ENCODE measurements around the gene LCE1B. TPM values are rescaled to one million over a fixed set of nuclear protein-coding genes. Genes with fewer than 3 reads are reported as not detected.

Gene LCE1B
- not detected for polyA plus RNA-seq
- long read RNA-seq, donor 1: 0 reads
- long read RNA-seq, donor 2: 0 reads
- long read RNA-seq, donor 3: 0 reads
- long read RNA-seq, donor 4: 0 reads
- long read RNA-seq, donor 5: 0 reads
- long read RNA-seq, donor 6: 0 reads
- long read RNA-seq, donor 7: 0 reads
- long read RNA-seq, donor 8: 0 reads
- long read RNA-seq, donor 9: 0 reads
- long read RNA-seq, donor 10: 0 reads
- long read RNA-seq, donor 11: 0 reads

- WGBS (ENCODE audit: insufficient coverage, low lambda C conversion rate): no CpG with 5 or more reads among the region's 2 CpGs
- no peak for DNase-seq
- Histone ChIP-seq H3K36me3 (ENCODE audit: control insufficient read depth, insufficient read depth, low read length) (no peaks in the 10 kb centered on the region), H3K27me3 (ENCODE audit: control insufficient read depth, insufficient read depth, low read length) (no peaks in the 10 kb centered on the region), H3K4me3 (ENCODE audit: low read length) (no peak within 1 kb of the TSS), H3K9me3 (ENCODE audit: control insufficient read depth, low read depth, low read length) (no peaks in the 10 kb centered on the region), H3K27ac (ENCODE audit: low read length) (no peak within 1 kb of the TSS), H3K4me1 (ENCODE audit: control insufficient read depth, insufficient read depth, low read length) (no peaks in the 10 kb centered on the region)
Observed at GRCh38 chr1:152811671-152812070, at the start of gene LCE1B. LCE1B (plus strand) TSS chr1:152811971; CDS start chr1:152812447, 476 bp downstream.

DNA sequence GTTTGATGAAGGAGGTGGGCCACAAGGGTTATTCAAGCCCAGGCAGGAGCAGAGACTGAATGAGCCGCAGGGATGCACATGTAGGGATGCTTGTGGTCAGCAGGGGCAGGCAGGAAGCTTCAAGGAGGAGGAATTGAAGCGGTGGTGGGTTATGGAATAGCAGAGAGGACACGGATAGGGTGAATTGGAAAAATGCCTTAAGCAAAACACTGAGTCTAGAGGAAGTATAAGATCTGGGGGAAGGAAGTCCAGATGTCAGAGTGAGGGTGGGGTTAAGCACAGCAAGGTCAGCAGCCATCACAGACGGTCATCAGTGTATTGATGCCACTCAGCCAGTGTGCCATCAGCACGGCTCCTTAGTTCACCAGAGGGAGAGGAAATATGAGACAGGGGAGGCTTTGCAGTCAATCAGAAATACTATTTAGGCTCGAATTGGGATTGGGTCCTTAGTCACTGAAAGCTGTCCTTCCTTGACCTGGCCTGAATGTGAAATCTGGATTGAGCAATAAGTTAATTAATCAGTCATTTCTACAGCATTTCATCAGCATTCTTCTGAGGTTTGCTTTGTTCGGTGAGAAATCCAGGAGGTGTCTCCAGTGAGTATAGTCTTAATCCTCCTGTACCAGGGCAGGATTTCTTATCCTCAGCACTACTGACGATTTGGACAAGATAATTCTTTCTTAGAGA lies 42.8 kb upstream of the LCE1B start:
- DNase-seq: no peak
- no peak overlapping the region for H3K27ac ChIP-seq (ENCODE audit: low read length)
- WGBS (ENCODE audit: insufficient coverage, low lambda C conversion rate): 67% methylated on average over 1 of the region's 8 CpGs
- no peaks in the 10 kb centered on the region for H3K27me3 ChIP-seq (ENCODE audit: control insufficient read depth, insufficient read depth, low read length)
- H3K36me3 ChIP-seq (ENCODE audit: control insufficient read depth, insufficient read depth, low read length): no peaks in the 10 kb centered on the region
- H3K9me3 ChIP-seq (ENCODE audit: control insufficient read depth, low read depth, low read length): no peaks in the 10 kb centered on the region
- H3K4me3 ChIP-seq (ENCODE audit: low read length): no peak overlapping the region
- no peaks in the 10 kb centered on the region for H3K4me1 ChIP-seq (ENCODE audit: control insufficient read depth, insufficient read depth, low read length)

DNA sequence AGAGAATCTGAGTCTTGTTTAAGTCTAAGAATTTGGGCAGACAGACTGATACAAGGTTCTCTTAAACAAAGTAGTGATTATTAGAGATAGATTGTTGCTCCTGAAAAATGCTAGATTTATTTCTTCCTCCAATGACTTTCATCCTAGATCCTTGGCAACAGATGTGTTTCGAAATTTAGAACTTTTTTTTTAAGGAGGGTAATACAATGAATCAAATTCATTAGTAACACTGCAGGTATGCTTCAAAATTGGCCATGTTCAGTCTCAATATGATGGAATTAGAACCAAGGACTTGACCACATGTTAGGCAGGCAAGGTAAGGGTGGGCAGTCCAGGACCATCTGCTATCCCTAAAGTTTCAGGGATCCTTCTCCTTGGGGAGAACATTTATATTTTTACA lies 41.4 kb upstream of the LCE1B start:
- no peak for DNase-seq
- H3K36me3 ChIP-seq (ENCODE audit: control insufficient read depth, insufficient read depth, low read length): no peaks in the 10 kb centered on the region
- H3K4me1 ChIP-seq (ENCODE audit: control insufficient read depth, insufficient read depth, low read length): no peaks in the 10 kb centered on the region
- H3K27ac ChIP-seq (ENCODE audit: low read length): no peak overlapping the region
- H3K27me3 ChIP-seq (ENCODE audit: control insufficient read depth, insufficient read depth, low read length): no peaks in the 10 kb centered on the region
- H3K9me3 ChIP-seq (ENCODE audit: control insufficient read depth, low read depth, low read length): no peaks in the 10 kb centered on the region
- WGBS (ENCODE audit: insufficient coverage, low lambda C conversion rate): no CpG with 5 or more reads among the region's 1 CpG
- no peak overlapping the region for H3K4me3 ChIP-seq (ENCODE audit: low read length)

DNA sequence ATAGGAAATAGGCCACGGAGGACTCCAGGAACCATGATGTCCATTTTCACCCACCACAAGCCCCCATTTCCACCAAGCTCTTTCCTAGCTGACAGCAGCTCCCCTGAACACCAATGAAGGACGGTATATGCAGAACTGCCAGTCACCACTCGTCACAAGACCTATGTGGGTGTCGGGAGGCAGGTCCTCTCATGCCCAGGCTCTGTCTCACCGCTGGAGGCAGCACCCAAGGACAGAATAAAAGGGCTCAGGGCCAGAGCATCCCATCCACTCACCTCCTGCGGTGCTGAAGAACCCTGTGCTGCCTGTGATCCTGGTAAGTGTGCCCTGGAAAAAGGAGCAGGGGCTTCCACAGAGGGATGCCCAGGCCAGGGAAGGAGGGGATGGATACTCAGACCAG lies 36.9 kb upstream of the LCE1B start, which contains the start of gene LCE1F:
Gene LCE1F, plus strand, starts transcription at position 266 of the 400 bp plus-strand sequence. CDS start 1,232 bp downstream, outside the sequence.
- no peak within 1 kb of the TSS for H3K27ac ChIP-seq (ENCODE audit: low read length)
- H3K36me3 ChIP-seq (ENCODE audit: control insufficient read depth, insufficient read depth, low read length): no peaks in the 10 kb centered on the region
- no peak for DNase-seq
- 80% methylated on average over 1 of the region's 6 CpGs for WGBS (ENCODE audit: insufficient coverage, low lambda C conversion rate)
- no peaks in the 10 kb centered on the region for H3K9me3 ChIP-seq (ENCODE audit: control insufficient read depth, low read depth, low read length)
- H3K4me1 ChIP-seq (ENCODE audit: control insufficient read depth, insufficient read depth, low read length): no peaks in the 10 kb centered on the region
- H3K27me3 ChIP-seq (ENCODE audit: control insufficient read depth, insufficient read depth, low read length): no peaks in the 10 kb centered on the region
- no peak within 1 kb of the TSS for H3K4me3 ChIP-seq (ENCODE audit: low read length)

- WGBS (ENCODE audit: insufficient coverage, low lambda C conversion rate): no CpG with 5 or more reads among the region's 11 CpGs
- H3K27ac ChIP-seq (ENCODE audit: low read length): no peak overlapping the region
- DNase-seq: no peak
- H3K9me3 ChIP-seq (ENCODE audit: control insufficient read depth, low read depth, low read length): no peaks in the 10 kb centered on the region
- H3K36me3 ChIP-seq (ENCODE audit: control insufficient read depth, insufficient read depth, low read length): no peaks in the 10 kb centered on the region
- H3K4me3 ChIP-seq (ENCODE audit: low read length): no peak overlapping the region
- no peaks in the 10 kb centered on the region for H3K27me3 ChIP-seq (ENCODE audit: control insufficient read depth, insufficient read depth, low read length)
- H3K4me1 ChIP-seq (ENCODE audit: control insufficient read depth, insufficient read depth, low read length): no peaks in the 10 kb centered on the region
Observed at GRCh38 chr1:152776361-152776760, 35.4 kb upstream of the LCE1B start.

- DNase-seq: no peak
- H3K4me3 ChIP-seq (ENCODE audit: low read length): no peak overlapping the region
- no peaks in the 10 kb centered on the region for H3K4me1 ChIP-seq (ENCODE audit: control insufficient read depth, insufficient read depth, low read length)
- no peaks in the 10 kb centered on the region for H3K27me3 ChIP-seq (ENCODE audit: control insufficient read depth, insufficient read depth, low read length)
- no CpG with 5 or more reads among the region's 4 CpGs for WGBS (ENCODE audit: insufficient coverage, low lambda C conversion rate)
- H3K36me3 ChIP-seq (ENCODE audit: control insufficient read depth, insufficient read depth, low read length): no peaks in the 10 kb centered on the region
- H3K9me3 ChIP-seq (ENCODE audit: control insufficient read depth, low read depth, low read length): no peaks in the 10 kb centered on the region
- no peak overlapping the region for H3K27ac ChIP-seq (ENCODE audit: low read length)
Observed at GRCh38 chr1:152777510-152778137, 34.1 kb upstream of the LCE1B start.

DNA sequence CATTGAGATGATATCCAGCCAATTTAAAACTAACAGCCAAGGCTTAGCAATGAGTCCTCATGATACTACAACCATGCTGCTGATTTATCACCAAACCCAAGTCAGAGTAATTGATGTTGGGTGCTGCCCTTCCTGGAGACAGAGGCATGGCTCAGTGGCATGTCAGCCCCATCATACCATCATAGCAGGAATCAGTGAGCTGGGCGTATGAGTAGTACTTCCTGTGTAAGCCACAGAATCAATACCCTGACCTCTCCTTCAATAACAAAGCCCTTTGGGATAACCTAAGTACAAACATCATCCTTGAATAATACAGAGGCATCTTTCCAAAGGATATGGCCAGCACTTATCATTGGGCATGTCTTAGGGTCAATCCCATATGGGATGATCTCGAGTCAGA lies 28.7 kb upstream of the LCE1B start:
- no CpG with 5 or more reads among the region's 2 CpGs for WGBS (ENCODE audit: insufficient coverage, low lambda C conversion rate)

GRCh38 chr1:152786077-152786476 lies 25.7 kb upstream of the LCE1B start, which contains the start of gene LCE1E:
LCE1E (plus strand) TSS chr1:152786257; CDS start chr1:152787300, 1,043 bp downstream.
- Histone ChIP-seq H3K4me3 (ENCODE audit: low read length) (no peak within 1 kb of the TSS), H3K27me3 (ENCODE audit: control insufficient read depth, insufficient read depth, low read length) (peaks cover 2% of the 10 kb centered on the region), H3K27ac (ENCODE audit: low read length) (no peak within 1 kb of the TSS), H3K9me3 (ENCODE audit: control insufficient read depth, low read depth, low read length) (no peaks in the 10 kb centered on the region), H3K36me3 (ENCODE audit: control insufficient read depth, insufficient read depth, low read length) (no peaks in the 10 kb centered on the region), H3K4me1 (ENCODE audit: control insufficient read depth, insufficient read depth, low read length) (no peaks in the 10 kb centered on the region)
- DNase-seq: no peak
- WGBS (ENCODE audit: insufficient coverage, low lambda C conversion rate): no CpG with 5 or more reads among the region's 2 CpGs

More for the DNA sequence above, 28.7 kb upstream of the LCE1B start:
- Histone ChIP-seq H3K27ac (ENCODE audit: low read length) (no peak overlapping the region), H3K4me1 (ENCODE audit: control insufficient read depth, insufficient read depth, low read length) (no peaks in the 10 kb centered on the region), H3K4me3 (ENCODE audit: low read length) (no peak overlapping the region), H3K9me3 (ENCODE audit: control insufficient read depth, low read depth, low read length) (no peaks in the 10 kb centered on the region), H3K27me3 (ENCODE audit: control insufficient read depth, insufficient read depth, low read length) (peaks cover 2% of the 10 kb centered on the region), H3K36me3 (ENCODE audit: control insufficient read depth, insufficient read depth, low read length) (no peaks in the 10 kb centered on the region)
- DNase-seq: no peak

GRCh38 chr1:152795686-152796085 lies 16.1 kb upstream of the LCE1B start:
- Histone ChIP-seq H3K4me3 (ENCODE audit: low read length) (no peak overlapping the region), H3K27ac (ENCODE audit: low read length) (no peak overlapping the region), H3K9me3 (ENCODE audit: control insufficient read depth, low read depth, low read length) (no peaks in the 10 kb centered on the region), H3K36me3 (ENCODE audit: control insufficient read depth, insufficient read depth, low read length) (no peaks in the 10 kb centered on the region), H3K27me3 (ENCODE audit: control insufficient read depth, insufficient read depth, low read length) (no peaks in the 10 kb centered on the region), H3K4me1 (ENCODE audit: control insufficient read depth, insufficient read depth, low read length) (no peaks in the 10 kb centered on the region)
- no CpG with 5 or more reads among the region's 4 CpGs for WGBS (ENCODE audit: insufficient coverage, low lambda C conversion rate)
- DNase-seq: no peak

DNA sequence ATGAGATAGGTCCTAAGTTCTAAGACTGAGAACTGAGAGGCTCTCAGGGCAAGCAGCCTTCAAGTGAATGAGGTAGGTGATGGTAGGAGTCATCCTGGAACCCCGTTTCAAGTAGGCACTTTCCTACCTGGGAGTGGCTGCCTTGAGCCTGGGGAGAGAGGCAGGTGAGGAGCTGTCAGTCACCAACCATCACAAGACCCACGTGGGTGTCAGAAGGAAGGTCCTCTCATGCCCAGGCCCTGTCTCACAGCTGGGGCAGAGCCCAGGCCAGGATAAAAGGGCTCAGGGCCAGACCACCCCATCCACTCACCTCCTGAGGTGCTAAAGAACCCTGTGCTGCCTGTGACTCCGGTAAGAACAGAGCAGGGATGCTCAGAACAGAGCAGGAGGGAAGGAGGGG lies 15.3 kb upstream of the LCE1B start, which contains the start of gene LCE1D:
Gene LCE1D, plus strand, starts transcription at position 301 of the 400 bp plus-strand sequence. CDS start 1,074 bp downstream, outside the sequence.
- no CpG with 5 or more reads among the region's 3 CpGs for WGBS (ENCODE audit: insufficient coverage, low lambda C conversion rate)
- no peak within 1 kb of the TSS for H3K4me3 ChIP-seq (ENCODE audit: low read length)
- H3K4me1 ChIP-seq (ENCODE audit: control insufficient read depth, insufficient read depth, low read length): no peaks in the 10 kb centered on the region
- no peaks in the 10 kb centered on the region for H3K27me3 ChIP-seq (ENCODE audit: control insufficient read depth, insufficient read depth, low read length)
- no peaks in the 10 kb centered on the region for H3K36me3 ChIP-seq (ENCODE audit: control insufficient read depth, insufficient read depth, low read length)
- H3K27ac ChIP-seq (ENCODE audit: low read length): no peak within 1 kb of the TSS
- no peaks in the 10 kb centered on the region for H3K9me3 ChIP-seq (ENCODE audit: control insufficient read depth, low read depth, low read length)
- DNase-seq: no peak

All from large intestine (tissue), 12 donors.